ENCODE results near the gene DDN. TPM values are rescaled to one million over a fixed set of nuclear protein-coding genes. Genes with fewer than 3 reads are reported as not detected.

DDN gene
- total and polyA plus RNA-seq, 10 of the 15 experiments (the other 5 are each of a cell fraction or from before 2014, with no cell fraction given) = 0.10 to 13.4 (median 3.7) TPM

- peak; percentile 18; the same call in 1 of the 2 replicates for TF ChIP-seq TCF12 (IDR thresholded peaks at IDR 0.05; ENCODE audit: low read depth, low read length)
- TF ChIP-seq IKZF1 (conservative IDR thresholded peaks at IDR 0.05) = 0 out of 2 replicates have a peak, but pooled peaks have one; percentile 24
- TF ChIP-seq NRF1 (conservative IDR thresholded peaks at IDR 0.05; ENCODE audit: low read depth, low read length) = 0 out of 2 replicates have a peak, but pooled peaks have one; percentile 26
- TF ChIP-seq JUND (IDR thresholded peaks at IDR 0.05; ENCODE audit: low read depth, low read length) = no peak
- TF ChIP-seq ZBTB40 (IDR thresholded peaks at IDR 0.05; ENCODE audit: borderline replicate concordance) = no peak
- no peak for TF ChIP-seq SP1 (IDR thresholded peaks at IDR 0.05; ENCODE audit: low read depth, low read length)
- no peak for TF ChIP-seq ZZZ3 (IDR thresholded peaks at IDR 0.05; ENCODE audit: control insufficient read depth, insufficient read length, low read depth)
- TF ChIP-seq E2F4 (IDR thresholded peaks at IDR 0.05; ENCODE audit: low read depth, low read length) = no peak
- peak; percentile 91 for TF ChIP-seq PBX3 (IDR thresholded peaks at IDR 0.05; ENCODE audit: insufficient replicate concordance, low read depth, low read length)
- peak; percentile 35; the same call in 1 of the 2 replicates for TF ChIP-seq ZBED1 (IDR thresholded peaks at IDR 0.05; ENCODE audit: borderline replicate concordance)
- TF ChIP-seq JUNB (IDR thresholded peaks at IDR 0.05) = no peak
- no peak for TF ChIP-seq ZNF274 (IDR thresholded peaks at IDR 0.05; ENCODE audit: insufficient read depth, insufficient read length)
- 0 out of 2 replicates have a peak, but pooled peaks have one; percentile 38 for TF ChIP-seq RB1 (IDR thresholded peaks at IDR 0.05; ENCODE audit: borderline replicate concordance)
- TF ChIP-seq, protein P1, sequence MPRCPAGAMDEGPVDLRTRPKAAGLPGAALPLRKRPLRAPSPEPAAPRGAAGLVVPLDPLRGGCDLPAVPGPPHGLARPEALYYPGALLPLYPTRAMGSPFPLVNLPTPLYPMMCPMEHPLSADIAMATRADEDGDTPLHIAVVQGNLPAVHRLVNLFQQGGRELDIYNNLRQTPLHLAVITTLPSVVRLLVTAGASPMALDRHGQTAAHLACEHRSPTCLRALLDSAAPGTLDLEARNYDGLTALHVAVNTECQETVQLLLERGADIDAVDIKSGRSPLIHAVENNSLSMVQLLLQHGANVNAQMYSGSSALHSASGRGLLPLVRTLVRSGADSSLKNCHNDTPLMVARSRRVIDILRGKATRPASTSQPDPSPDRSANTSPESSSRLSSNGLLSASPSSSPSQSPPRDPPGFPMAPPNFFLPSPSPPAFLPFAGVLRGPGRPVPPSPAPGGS (IDR thresholded peaks at IDR 0.05; ENCODE audit: borderline replicate concordance, insufficient read depth, low read depth, low read length, poor library complexity, severe bottlenecking) = no peak
- 0 out of 2 replicates have a peak, but pooled peaks have one; percentile 26 for TF ChIP-seq POLR2AphosphoS2 (IDR thresholded peaks at IDR 0.05; ENCODE audit: low read depth, low read length)
- TF ChIP-seq NBN (IDR thresholded peaks at IDR 0.05) = peak; percentile 55; the same call in 1 of the 2 replicates
- 0 out of 2 replicates have a peak, but pooled peaks have one; percentile 18 for TF ChIP-seq DPF2 (IDR thresholded peaks at IDR 0.05)
- no peak for TF ChIP-seq MYB (IDR thresholded peaks at IDR 0.05; ENCODE audit: borderline replicate concordance, low read depth, low read length)
- TF ChIP-seq IRF5 (IDR thresholded peaks at IDR 0.05; ENCODE audit: borderline replicate concordance) = no peak
Observed at GRCh38 chr12:48999371-49000131, at the start of gene DDN (continued).

Data from GM12878 (cell line).